ENCODE results near the gene BRAT1.

DNA sequence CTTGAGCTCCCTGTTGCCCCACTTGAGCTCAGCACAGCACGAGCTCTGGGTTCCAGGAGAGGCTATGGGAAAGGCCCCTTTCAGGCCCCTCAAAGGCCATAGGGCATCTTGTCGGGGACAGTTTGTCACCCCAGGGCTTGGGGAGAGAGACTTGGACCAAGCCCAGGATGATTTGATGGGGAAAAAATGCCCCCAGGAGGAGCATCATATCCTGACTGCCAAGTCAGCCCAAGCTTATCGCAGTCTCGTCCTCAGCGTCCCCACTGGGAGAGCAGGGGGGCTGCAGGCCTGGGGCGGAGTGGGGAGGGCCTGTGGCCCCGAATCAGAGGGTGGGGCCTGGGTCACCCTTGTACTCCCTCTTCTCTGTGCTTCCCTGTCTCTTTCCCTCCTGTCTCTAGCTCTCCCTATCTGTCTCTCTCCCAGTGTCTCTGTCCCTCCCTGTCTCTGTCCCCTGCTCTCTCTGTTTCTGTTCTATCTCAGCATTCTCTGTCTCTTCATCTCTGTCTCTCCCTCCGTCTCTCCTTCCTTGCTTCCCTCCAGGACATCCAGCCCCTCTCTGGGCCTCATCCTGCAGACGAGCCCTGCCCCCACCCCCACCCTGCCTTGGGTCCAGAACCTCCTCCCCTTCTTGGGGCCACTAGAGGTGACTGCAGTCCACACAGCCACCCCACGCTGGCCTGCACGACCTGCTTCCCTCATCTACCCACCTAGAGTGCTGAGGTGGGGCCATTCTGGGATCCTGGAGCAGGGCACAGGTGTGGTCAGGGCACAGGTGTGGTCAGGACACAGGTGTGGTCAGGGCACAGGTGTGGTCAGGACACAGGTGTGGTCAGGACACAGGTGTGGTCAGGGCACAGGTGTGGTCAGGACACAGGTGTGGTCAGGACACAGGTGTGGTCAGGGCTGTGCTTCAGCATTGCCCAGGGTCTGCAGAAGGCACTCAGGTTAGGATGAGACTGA, 61.8 kb downstream of the BRAT1 start:
- TF ChIP-seq CTCF (conservative IDR thresholded peaks at IDR 0.05 in 1 of 2, IDR thresholded peaks at IDR 0.05 in 1 of 2; ENCODE audit: low read depth in 1 of 2, low read length in 2 of 2): no peak
- TF ChIP-seq EZH2 (IDR thresholded peaks at IDR 0.05; ENCODE audit: low read length, missing control alignments): no peak

Data from fibroblast of lung (primary cell).